GM21526 (cell line): ENCODE data around the gene ZNF337.
"Not testable (repeated sequence)": the region's sequence is repeated elsewhere in the genome, so short reads cannot be mapped to it uniquely, and the experiment has no call there.

ENCODE experiments used
- ATAC-seq: cut with Tn5 transposase; IDR thresholded peaks from one replicate; pipeline ENCODE4 v1.9.1; 2021; ENCODE audit warnings: moderate library complexity; ENCODE audit not compliant: unreplicated experiment, low FRiP score

ZNF337 gene

DNA sequence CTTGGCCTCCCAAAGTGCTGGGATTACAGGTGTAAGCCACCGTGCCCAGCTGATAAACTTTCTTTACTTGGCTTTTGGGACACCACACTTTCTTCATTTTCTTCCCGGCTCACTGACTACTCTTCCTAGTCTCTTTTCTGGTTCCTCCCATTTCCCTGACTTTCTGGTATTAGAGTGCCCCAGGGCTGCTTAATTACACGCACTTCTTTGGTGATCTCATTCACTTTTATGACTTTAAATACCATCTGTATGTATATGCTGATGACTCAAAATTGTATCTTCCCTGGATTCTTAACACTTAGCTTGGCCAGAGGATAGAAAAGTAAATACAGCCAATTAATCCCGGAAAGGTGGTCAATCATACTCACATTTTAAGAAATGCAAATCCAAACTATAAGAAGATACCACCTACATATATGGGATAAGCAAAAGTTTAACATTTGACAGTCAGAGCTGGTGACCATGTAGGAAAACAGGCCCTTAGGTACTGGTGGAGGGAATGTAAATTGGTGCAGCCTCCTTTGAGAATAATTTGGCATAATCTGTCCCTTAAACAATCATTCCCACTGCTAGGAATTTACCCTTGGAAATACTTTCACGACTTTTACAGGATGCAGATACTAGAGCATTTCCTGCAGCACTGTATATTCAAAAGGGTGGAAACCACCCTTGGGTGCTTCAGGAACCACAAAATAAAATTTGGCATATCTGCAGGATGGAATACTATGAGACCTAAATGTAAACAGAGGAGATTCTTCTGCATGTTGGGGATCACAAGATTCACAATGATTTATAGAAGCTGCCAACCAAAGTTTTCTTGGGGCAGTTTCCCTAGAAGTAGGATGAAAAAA is 63.5 kb downstream of the ZNF337 start:
- no peak for ATAC-seq

DNA sequence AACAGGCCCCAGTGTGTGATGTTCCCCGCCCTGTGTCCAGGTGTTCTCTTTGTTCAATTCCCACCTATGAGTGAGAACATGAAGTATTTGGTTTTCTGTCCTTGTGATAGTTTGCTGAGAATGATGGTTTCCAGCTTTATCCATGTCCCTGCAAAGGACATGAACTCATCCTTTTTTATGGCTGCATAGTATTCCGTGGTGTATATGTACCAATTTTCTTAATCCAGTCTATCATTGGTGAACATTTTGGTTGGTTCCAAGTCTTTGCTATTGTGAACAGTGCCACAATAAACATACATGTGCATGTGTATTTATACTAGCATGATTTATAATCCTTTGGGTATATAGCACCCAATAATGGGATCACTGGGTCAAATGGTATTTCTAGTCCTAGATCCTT is 66.0 kb downstream of the ZNF337 start:
- ATAC-seq, result not testable (repeated sequence)

DNA sequence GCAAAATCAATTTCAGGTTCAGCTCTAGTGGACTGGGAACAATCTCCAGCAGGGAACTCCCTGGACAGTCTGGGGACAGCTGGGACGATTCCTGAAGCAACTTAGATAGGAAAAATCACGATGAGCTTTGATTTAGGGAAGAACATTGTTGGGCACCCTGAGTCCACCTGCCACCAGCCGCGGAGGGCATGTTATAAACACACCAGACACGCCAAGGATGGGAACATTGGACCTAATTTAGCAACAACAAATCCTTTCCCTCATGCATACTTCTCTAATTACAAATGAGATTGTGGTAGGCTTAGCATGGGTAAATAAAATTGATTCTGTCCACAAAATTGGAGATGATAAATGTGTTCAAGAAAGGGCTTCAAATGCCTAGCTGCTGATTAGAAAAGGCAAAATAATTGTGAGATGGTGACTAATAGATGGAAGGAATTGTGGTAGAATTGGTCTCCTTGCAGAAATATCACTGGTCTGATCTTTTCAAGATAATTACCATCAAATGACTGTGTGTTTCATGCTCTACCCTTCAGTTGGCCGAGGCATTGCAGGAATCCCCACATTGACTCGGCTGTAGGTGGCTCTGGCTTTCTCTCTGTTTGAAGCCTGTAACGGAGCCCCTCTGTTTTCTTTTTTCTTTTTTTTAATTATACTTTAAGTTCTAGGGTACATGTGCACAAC is 66.7 kb downstream of the ZNF337 start:
- ATAC-seq, result no peak

DNA sequence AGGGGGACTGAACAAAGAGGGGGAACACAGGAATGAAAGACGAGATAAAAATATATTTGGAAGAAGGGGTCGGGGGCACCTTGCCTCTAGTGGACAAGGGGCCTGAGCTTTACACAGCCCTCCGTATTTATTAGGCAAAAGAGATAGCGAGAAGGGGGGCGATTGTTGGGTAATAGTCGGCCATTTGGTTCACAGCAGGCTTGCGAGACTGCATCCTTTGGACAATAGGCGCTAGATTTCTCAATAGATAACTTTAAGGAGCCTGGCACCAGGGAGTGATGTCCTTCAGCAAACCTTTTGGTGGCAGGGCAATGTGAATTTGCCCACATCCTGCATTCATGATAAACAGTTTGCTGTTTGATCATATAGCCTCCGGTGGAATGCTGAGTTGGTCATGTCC is 69.9 kb downstream of the ZNF337 start:
- ATAC-seq, result no peak

DNA sequence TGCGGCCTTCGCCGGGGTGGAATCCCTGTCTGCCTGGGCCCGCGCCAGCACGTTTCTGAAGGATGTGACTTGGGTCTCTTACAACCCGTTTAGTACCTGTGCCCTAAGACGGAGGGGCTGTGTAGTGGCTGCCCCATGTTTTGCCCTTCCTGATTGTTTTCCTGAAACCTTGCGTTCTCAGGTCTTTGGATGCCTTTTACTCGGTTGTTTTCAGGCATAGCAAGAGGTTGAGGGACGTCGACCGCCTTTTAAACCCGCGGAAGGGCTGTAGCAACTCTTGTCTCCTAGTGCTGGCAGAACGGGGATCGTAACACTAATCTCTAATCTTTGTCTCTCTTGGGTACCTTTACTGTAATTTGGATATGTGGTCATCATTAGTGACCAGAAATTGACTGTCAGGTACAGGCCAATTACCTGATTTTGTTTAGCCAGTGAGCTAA is 72.1 kb downstream of the ZNF337 start:
- ATAC-seq, result no peak
